IMR-90 (cell line): ENCODE data around the gene HTT. TPM values are rescaled to one million over a fixed set of nuclear protein-coding genes. Genes with fewer than 3 reads are reported as not detected.

Experiments
- ATAC-seq: fragments of 200-7000 bp; cut with Tn5 transposase; 2 replicates; pipeline ENCODE4 v1.9.1; 2020; ENCODE audit warnings: low read depth, mild to moderate bottlenecking, moderate library complexity
- BruUV-seq: library from RNA; stranded (reverse); fragments of 400-500 nt; replicated peaks from 2 replicates; lab custom pipeline; 2021; lab: Mats Ljungman, UMichigan
- CTCF ChIA-PET: fragments of 300-600 bp; formaldehyde crosslinking; extraction: SDS; loops from one replicate; lab custom pipeline; 2021; ENCODE audit warnings: antibody characterized with exemption; lab: Yijun Ruan, JAX
- POLR2A ChIA-PET: fragments of 300-600 bp; sonication (Branson Sonifier 250); formaldehyde crosslinking; loops from one replicate; lab custom pipeline; 2022; ENCODE audit warnings: antibody characterized with exemption; ENCODE audit not compliant: unreplicated experiment; lab: Charles Lee
- DNase-seq: peaks from one replicate; pipeline ENCODE4 v3.0.0; 2013
- H2AFZ ChIP-seq: replicated peaks from 2 replicates; pipeline ENCODE3; 2013; ENCODE audit warnings: low read length, mild to moderate bottlenecking; ENCODE audit not compliant: poor library complexity
- H2AK5ac ChIP-seq: 2 replicates; pipeline ENCODE4 v1.6.1; 2013; ENCODE audit warnings: low read depth, low read length, inconsistent platforms
- H2AK9ac ChIP-seq: replicated peaks from 2 replicates; pipeline ENCODE3; 2013; ENCODE audit warnings: mild to moderate bottlenecking, low read depth, low read length, moderate library complexity; ENCODE audit not compliant: poor library complexity
- H2BK120ac ChIP-seq: 2 replicates; pipeline ENCODE4 v1.6.1; 2013; ENCODE audit warnings: low read depth, low read length, inconsistent platforms
- H2BK15ac ChIP-seq: 3 replicates; pipeline ENCODE4 v1.6.1; 2013; ENCODE audit warnings: low read depth, low read length, inconsistent platforms
- H2BK20ac ChIP-seq: 2 replicates; pipeline ENCODE4 v1.6.1; 2013; ENCODE audit warnings: low read depth, mild to moderate bottlenecking, inconsistent platforms, low read length, moderate library complexity
- H2BK5ac ChIP-seq: 2 replicates; pipeline ENCODE4 v1.6.1; 2013; ENCODE audit warnings: mild to moderate bottlenecking, low read depth, low read length, inconsistent platforms; ENCODE audit not compliant: poor library complexity, severe bottlenecking
- H3K14ac ChIP-seq: replicated peaks from 2 replicates; pipeline ENCODE4 v1.6.1; 2013; ENCODE audit warnings: low read depth, low read length, inconsistent platforms
- H3K18ac ChIP-seq: 2 replicates; pipeline ENCODE4 v1.6.1; 2013; ENCODE audit warnings: low read depth, low read length, control low read depth
- H3K23ac ChIP-seq: 2 replicates; pipeline ENCODE4 v1.6.1; 2013; ENCODE audit warnings: low read depth, low read length, inconsistent platforms
- H3K27ac ChIP-seq: 2 replicates; pipeline ENCODE4 v1.5.1; 2013; ENCODE audit warnings: mild to moderate bottlenecking, control low read depth, low read length; ENCODE audit not compliant: insufficient read depth
- H3K27me3 ChIP-seq: 2 replicates; pipeline ENCODE4 v1.6.1; 2013; ENCODE audit warnings: low read length; ENCODE audit not compliant: control insufficient read depth, insufficient read depth
- H3K36me3 ChIP-seq: 2 replicates; pipeline ENCODE4 v1.6.1; 2013; ENCODE audit warnings: low read length, mixed read lengths; ENCODE audit not compliant: control insufficient read depth, insufficient read depth
- H3K4ac ChIP-seq: 2 replicates; pipeline ENCODE4 v1.6.1; 2013; ENCODE audit warnings: low read depth, low read length, inconsistent platforms
- H3K4me1 ChIP-seq: 2 replicates; pipeline ENCODE4 v1.6.1; 2013; ENCODE audit warnings: low read length, mixed read lengths; ENCODE audit not compliant: control insufficient read depth, insufficient read depth
- H3K4me2 ChIP-seq: 2 replicates; pipeline ENCODE4 v1.6.1; 2013; ENCODE audit warnings: low read depth, mild to moderate bottlenecking, control low read depth, low read length, moderate library complexity
- H3K4me3 ChIP-seq: 2 replicates; pipeline ENCODE4 v1.5.1; 2013; ENCODE audit warnings: low read depth, mild to moderate bottlenecking, control low read depth, low read length, moderate library complexity; ENCODE audit not compliant: insufficient read depth
- H3K56ac ChIP-seq: 2 replicates; pipeline ENCODE4 v1.6.1; 2013; ENCODE audit warnings: low read length, inconsistent platforms; ENCODE audit not compliant: insufficient read depth; ENCODE audit errors: extremely low read depth
- H3K79me1 ChIP-seq, 2 experiments: 2 replicates each; pipeline ENCODE4 v1.6.1; 2013; ENCODE audit warnings: low read length in 2 of 2, inconsistent platforms in 1 of 2, low read depth in 1 of 2
- H3K9ac ChIP-seq: 2 replicates; pipeline ENCODE4 v1.6.1; 2013; ENCODE audit warnings: low read depth, low read length, control low read depth
- H3K9me1 ChIP-seq: 2 replicates; pipeline ENCODE4 v1.6.1; 2013; ENCODE audit warnings: low read length, inconsistent platforms; ENCODE audit not compliant: insufficient read depth
- H3K9me3 ChIP-seq: 2 replicates; pipeline ENCODE4 v1.6.1; 2013; ENCODE audit warnings: low read length; ENCODE audit not compliant: control insufficient read depth, insufficient read depth
- H4K20me1 ChIP-seq: 2 replicates; pipeline ENCODE4 v1.6.1; 2013; ENCODE audit warnings: low read length, inconsistent platforms; ENCODE audit not compliant: insufficient read depth
- H4K5ac ChIP-seq: 2 replicates; pipeline ENCODE4 v1.6.1; 2013; ENCODE audit warnings: mild to moderate bottlenecking, low read depth, low read length, control low read depth
- H4K8ac ChIP-seq, 2 experiments: 2 replicates each; pipeline ENCODE4 v1.6.1; 2013; ENCODE audit warnings: low read depth in 2 of 2, low read length in 2 of 2, control low read depth in 1 of 2, inconsistent platforms in 1 of 2
- H4K91ac ChIP-seq: 2 replicates; pipeline ENCODE4 v1.6.1; 2013; ENCODE audit warnings: low read depth, low read length, inconsistent platforms; ENCODE audit not compliant: insufficient read depth
- CEBPB ChIP-seq: IDR thresholded peaks from 2 replicates; pipeline ENCODE4 v1.6.1; 2012; ENCODE audit warnings: low read depth, low read length, improper control_type of control experiment
- RFX5 ChIP-seq: IDR thresholded peaks from 2 replicates; pipeline ENCODE4 v1.8.0; 2012; ENCODE audit warnings: low read depth, mild to moderate bottlenecking, low read length, moderate library complexity
- WGBS, 2 experiments: methylation state at CpG; one replicate each; pipeline versions ENCODE4 v1.1.5 to v1.1.7; 2013; ENCODE audit warnings: missing lambda C conversion rate in 2 of 2; ENCODE audit not compliant: insufficient read length in 1 of 2; ENCODE audit errors: extremely low coverage in 2 of 2; 5-methylcytosine and 5-hydroxymethylcytosine counted together
- dilution Hi-C: fragments of 300-500 bp; cut with HindIII; formaldehyde crosslinking; loops from one replicate; pipeline ENCODE4 v1.14.3; 2018; ENCODE audit warnings: low sequenced_read_pairs; ENCODE audit not compliant: unreplicated experiment
- in situ Hi-C: fragments of 300-500 bp; cut with MboI; formaldehyde crosslinking; loops from 3 replicates; pipeline ENCODE4 v1.14.3; 2019; ENCODE audit warnings: low sequenced_read_pairs, inconsistent platforms, mixed read lengths
- intact Hi-C: fragments of 100-400 bp; cut with micrococcal nuclease; formaldehyde crosslinking; loops from 2 replicates; pipeline ENCODE4 v1.10.0; 2022
- polyA plus RNA-seq, 3 experiments: library from polyadenylated mRNA; depleted of rRNA; stranded (reverse); fragments of >200 nt; gene quantifications; 2 replicates each; pipeline ENCODE4 v1.2.3, GENCODE V29; 2012; ENCODE audit warnings: low replicate concordance in 1 of 3
- total RNA-seq: library from RNA; depleted of rRNA; stranded (reverse); fragments of >200 nt; gene quantifications from 2 replicates; pipeline ENCODE4 v1.2.3, GENCODE V29; 2012

HTT gene
- total and polyA plus RNA-seq, 2 of the 4 experiments (the other 2 are of a cell fraction): 11.6 to 14.3 TPM

GRCh38 chr4:3208826-3209225 lies 134.3 kb downstream of the HTT start:
- H2AK5ac ChIP-seq: no peak overlapping the region
- H3K27ac ChIP-seq: no peak overlapping the region
- intact Hi-C loops: no loop called here
- no peaks in the 10 kb centered on the region for H3K9me3 ChIP-seq
- WGBS, 2 experiments: 95% methylated on average over 11 of the region's 14 CpGs; no CpG with 5 or more reads in 1 of the 2 experiments
- no peak overlapping the region for H3K4ac ChIP-seq
- ChIA-PET CTCF (no interaction called here), POLR2A (no interaction called here)
- H2BK15ac ChIP-seq: no peak overlapping the region
- H4K5ac ChIP-seq: no peak overlapping the region
- H4K20me1 ChIP-seq: peaks cover 3% of the 10 kb centered on the region; the same call in 1 of the 2 replicates
- H2AK9ac ChIP-seq: no peak overlapping the region
- H4K91ac ChIP-seq: no peak overlapping the region
- H2BK5ac ChIP-seq: no peak overlapping the region
- H3K27me3 ChIP-seq: no peaks in the 10 kb centered on the region
- no peak overlapping the region for H3K4me2 ChIP-seq
- no peak overlapping the region for H2BK120ac ChIP-seq
- H3K9ac ChIP-seq: no peak overlapping the region
- no peak for TF ChIP-seq RFX5
- TF ChIP-seq CEBPB: no peak
- H3K4me1 ChIP-seq: peaks cover 6% of the 10 kb centered on the region
- H3K18ac ChIP-seq: no peak overlapping the region
- H3K14ac ChIP-seq: no peak overlapping the region
- ATAC-seq: no peak
- H2BK20ac ChIP-seq: no peak overlapping the region
- H3K36me3 ChIP-seq: peaks cover 46% of the 10 kb centered on the region
- in situ Hi-C loops: no loop called here
- H3K4me3 ChIP-seq: no peak overlapping the region
- no peak overlapping the region for H2AFZ ChIP-seq
- dilution Hi-C loops: no loop called here
- peaks cover 0 to 5% of the 10 kb centered on the region in 2 experiments; a peak in 1 of 4 replicates for H3K79me1 ChIP-seq
- no peak overlapping the region for H3K23ac ChIP-seq
- peaks cover 11% of the 10 kb centered on the region for H3K9me1 ChIP-seq
- H3K56ac ChIP-seq: no peak overlapping the region
- BruUV-seq: no TSS peak
- no peak overlapping the region for H4K8ac ChIP-seq
- DNase-seq: no peak
